ENCODE measurements around the gene ZNF618.

ZNF618 gene

DNA sequence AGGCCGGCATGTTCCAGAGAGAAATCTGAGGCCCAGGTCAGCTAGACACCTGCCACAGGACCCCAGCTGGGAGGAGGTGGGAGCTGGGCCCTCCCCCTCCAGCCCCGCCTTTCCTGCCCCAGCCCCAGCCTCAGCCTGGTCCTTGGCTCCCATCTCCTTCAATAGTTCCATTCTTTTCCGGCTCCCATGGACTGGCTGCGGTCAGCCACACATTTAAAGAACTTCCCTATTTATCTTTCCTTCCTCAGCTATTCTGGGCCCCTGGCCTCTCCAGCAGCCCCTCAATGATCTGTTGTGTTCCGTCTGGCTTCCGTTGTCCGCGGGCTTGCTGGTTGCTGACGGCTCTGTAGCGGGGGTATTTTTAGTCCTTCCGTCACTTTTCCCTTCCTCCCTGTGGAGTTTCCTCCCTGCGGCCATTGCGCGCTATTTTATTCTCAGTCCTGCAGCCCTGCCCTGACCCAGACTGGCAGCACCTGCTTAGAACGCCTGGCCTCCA lies 128.2 kb downstream of the ZNF618 start:
- DNase-seq = no peak

DNA sequence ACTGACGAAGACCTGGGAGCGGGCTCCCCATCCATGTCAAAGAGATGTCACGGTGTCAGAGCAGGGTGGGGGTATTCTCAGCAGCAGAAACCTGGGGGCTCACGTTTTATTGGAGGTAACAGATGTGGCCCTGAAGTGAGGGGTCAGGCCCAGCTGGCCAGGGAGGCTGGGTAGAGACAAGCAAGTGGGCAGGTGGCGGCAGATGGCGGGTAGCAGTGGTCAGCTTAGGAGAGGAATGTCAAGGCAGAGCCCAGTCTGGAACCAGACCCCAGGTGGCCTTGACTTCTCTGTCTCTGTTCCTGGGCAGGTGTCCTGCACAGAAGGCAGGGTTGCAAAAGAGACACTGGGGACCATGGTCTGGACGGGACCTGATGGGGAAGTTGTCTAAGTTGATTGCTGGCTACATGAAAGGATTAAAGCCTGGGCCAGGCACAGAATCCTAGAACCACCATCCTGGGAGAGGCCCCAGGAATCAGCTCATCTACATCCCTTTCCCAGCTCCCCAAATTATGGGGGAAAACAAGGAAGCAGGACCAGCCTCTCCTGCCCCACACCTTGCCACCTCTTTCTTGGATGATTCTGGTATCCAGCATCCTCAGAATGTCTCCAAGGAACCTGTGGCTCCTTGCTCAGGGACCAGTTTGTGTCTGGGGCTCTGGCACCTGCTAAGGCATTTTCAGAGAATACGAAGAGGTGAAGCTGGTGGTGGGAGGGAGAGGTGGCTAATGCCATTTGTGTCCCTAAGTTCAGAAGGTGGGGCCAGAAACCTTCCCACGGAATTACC lies 129.5 kb downstream of the ZNF618 start:
- no peak for DNase-seq

DNA sequence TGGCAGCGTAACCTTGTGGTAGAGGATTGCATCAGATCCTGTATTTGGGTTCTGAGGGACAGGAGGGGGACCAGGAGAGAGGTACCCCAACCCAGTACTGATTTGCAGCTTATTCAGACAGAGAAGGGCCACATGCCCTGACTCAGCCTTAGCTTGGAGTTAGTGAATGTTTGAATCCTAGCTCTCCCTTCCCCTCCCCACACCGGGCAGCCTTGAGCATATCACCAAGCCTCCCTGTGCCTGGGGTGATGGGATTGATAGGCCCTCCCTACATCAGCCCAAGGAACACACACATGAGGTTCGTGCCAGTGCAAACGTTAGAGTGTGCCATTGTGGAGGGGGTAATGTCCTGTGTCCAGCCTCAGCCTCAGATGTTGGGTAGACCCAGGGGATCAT lies 130.0 kb downstream of the ZNF618 start:
- no peak for DNase-seq

DNA sequence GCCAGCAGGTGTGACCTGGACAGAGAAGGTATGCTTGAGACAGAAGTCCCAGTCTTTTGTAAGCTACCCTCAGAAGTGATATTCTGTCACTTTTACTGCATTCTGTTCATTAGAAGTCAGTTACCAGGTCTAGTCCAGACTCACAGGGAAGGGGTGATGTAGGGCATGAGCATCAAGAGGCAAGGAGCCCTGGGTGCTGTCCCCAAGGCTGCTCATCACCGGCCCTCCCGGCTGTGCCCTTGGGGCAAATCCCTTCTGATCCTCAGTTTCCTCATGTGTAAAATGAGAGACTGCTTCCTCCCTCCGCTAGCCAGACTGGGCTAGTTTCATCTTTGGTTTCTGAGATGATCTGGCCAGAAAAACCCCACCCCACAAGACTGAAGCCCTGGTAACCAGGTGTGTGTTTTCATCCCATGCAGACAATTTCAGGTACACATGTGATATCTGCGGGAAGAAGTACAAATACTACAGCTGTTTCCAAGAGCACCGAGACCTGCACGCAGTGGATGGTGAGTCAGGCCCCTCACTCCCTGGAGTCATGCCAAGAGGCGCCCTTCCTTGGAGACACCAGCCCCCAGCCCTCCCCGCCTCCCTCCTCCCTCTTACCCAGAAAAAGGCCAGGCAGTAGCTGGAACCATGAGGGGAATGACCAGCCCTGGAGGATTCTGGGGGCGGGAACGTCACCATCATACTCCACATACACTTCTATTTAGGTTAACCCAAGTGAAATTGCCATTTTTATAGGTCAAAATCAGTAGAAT lies 131.0 kb downstream of the ZNF618 start:
- DNase-seq = no peak

DNA sequence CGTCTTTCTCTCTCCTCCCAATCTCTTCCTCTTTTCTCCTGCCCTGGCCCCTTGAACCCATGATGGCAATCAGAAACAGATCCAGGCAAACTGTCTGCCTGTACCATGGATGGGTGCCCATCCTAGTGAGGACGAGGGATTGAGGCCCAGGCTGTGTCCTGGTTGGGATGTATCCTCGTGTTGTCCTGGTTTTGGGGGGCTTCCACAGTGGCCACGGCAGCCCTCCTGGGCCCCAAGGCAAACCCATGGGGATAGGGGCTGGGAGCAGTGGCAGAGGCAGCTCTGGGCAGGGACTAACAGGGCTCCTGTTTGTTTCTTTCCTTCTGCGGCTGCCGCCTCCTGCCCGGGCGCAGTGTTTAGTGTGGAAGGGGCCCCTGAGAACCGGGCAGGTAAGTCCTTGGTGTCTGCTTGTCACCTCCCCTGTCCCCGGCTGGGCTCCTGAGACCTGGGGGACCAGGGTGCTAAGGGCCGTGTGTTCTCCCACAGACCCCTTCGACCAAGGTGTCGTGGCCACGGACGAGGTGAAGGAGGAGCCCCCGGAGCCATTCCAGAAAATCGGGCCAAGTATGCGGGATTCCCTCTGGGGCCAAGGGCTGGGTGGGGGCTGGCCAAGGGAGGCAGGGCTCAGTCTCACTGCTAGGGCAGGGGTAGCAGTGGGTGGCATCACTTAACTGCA lies 132.0 kb downstream of the ZNF618 start:
- no peak for DNase-seq

DNA sequence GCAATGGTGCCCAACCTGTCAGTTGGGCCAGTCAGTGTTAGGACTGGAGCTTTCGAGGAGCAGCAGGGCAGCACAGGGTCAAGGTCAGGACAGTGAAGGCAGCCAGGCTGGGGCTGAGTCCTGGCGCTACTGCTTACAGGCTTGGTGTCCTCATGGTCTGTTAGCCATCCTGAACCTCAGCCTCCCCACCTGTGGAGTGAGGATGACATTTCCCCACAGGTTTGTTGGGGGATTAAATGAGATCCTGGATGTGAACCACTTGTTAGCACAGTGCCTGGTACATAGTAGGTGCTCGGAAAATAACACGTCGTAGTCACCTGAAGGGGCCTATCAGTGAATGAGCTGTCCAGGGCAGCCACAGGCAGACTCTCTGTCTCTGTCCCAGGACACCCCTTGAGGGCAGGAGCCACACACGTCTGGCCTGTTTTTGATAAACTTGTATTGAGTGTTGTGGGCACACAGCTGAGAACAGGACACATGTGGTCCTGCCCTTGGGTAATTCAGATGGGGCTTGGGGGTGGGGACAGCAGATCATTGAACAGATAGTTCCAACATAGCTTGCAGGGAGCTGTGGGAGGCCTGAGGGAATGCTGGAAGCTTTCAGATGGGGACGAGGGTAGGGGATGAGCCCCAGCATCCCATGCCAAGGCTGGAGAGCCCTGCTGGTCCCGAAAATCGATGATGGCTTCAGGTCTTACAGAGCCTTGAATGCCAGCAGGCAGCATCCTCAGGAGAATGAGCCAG lies 132.7 kb downstream of the ZNF618 start:
- no peak for DNase-seq

DNA sequence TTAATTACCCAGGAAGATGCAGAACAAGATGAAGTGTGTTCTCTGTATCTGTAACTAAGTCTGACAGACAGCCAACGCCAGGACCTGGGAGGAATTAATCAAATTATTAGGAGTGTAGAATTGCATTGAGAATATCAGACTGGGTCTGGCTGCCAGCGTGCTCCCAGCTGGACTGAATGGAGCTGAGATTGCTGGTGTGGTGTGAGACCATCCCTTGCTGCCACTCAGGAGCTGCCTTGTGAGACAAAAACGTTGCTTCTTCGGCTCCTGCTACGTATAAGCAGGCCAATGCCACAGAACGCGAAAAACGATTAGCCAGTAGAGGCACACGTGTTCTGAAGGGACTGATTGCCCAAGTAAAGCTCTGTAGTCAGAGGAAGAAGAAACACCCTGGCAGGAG lies 135.2 kb downstream of the ZNF618 start:
- DNase-seq = no peak

DNA sequence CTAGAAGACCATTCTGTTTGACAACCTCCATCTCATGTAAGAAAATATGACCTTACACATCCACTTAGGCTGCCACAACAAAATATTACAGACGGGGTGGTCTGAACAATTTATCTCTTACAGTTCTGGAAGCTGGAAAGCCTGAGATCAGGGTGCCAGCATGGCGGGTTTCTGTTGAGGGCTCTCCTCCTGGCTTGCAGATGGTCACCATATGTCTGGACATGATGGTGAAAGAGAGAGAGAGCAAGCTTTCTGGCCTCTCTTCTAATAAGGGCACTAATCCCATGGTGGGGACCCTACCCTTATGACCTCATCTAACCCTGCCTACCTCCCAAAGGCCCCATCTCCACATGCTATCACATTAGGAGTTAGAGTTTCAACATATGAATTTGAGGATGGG lies 136.0 kb downstream of the ZNF618 start:
- DNase-seq = no peak

DNA sequence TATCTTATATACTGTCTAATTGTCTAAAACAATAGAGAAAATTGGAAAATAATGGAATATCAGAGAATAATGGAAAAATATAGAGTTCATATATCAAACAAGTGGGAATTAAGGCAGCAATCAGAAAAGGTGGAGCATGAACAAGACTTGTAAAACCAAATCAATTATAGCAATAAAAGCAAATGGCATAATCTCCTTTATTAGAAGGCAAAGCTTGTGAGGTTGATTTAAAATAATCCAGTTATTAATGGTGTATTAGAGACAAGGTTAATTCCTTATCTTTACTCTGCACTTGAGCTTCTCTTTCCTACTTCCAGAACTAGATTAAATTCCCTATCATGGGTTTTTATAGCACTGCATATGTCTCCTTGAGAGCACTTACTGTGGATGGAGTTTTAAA lies 137.9 kb downstream of the ZNF618 start:
- DNase-seq = no peak

DNA sequence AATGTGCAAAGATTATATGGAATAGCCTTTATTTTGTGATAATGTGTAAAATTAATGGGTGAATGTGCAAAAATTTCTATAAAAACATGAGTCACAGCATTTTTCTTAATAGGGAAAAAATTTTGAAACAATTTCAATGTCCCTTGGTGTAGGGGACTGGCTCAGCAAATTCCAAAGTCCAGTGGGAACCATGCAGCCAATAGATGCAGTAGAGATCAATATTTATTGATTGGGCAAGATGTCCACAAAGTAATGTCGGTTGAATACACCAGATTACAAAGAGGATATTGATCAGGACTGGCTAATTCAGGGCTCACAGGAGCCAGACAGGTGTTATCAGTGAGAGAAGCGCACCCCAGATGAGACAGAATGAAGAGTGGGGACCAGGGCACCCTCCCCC lies 139.5 kb downstream of the ZNF618 start:
- DNase-seq = no peak

DNA sequence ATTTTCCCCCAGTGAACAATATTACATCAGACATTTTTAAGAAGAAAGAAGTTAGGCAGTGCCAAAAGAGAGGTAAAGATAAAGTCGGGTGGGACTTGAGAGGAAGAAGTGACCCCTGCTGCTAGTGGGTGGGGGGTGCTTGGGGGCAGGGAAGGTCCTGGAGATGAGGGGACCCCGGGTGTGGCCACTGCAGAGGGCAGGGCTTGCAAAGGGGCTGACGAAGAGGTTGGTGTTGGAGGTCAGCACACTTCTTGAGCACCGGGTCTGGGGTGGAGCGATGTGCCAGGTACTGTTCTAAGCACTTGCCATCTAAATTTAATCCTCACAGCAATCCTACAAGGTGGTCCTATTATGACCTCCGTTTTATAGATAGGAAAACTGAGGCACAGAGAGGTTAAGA lies 140.0 kb downstream of the ZNF618 start:
- no peak for DNase-seq

DNA sequence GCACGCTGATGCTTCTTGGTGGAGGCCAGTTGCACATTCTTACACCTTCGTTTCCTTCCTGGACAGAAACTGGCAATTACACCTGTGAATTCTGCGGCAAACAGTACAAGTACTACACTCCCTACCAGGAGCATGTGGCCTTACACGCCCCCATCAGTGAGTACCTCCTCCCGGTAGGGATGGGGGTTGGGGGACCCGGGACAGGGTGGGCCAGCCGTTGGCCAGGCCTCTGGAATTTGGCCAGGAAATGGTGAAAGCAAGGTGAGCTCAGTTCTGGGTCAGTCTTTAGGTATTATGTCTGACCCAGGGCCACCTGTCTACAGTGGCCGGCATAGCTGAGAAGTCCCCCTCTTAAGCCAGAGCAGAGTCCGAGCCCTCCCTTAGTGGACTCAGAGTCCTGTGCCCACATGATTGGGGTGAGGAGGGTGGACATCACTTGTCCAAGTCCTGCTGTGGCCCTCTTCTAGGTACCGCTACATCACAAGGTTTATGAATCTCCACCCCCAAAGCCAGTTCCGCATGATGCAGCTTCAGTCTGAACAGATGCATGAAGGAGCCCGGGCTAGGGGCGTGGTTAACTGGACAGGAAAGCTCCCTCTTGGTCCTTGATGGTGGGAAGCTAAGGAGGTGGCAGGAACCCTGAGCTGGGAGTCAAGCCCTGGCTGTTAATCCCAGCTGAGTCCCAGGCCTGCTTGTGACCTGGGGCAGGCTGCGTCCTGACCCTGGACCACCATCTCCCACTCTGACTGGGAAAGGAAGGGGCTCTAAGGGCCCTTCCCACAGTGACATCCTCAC lies 140.7 kb downstream of the ZNF618 start:
- no peak for DNase-seq

DNA sequence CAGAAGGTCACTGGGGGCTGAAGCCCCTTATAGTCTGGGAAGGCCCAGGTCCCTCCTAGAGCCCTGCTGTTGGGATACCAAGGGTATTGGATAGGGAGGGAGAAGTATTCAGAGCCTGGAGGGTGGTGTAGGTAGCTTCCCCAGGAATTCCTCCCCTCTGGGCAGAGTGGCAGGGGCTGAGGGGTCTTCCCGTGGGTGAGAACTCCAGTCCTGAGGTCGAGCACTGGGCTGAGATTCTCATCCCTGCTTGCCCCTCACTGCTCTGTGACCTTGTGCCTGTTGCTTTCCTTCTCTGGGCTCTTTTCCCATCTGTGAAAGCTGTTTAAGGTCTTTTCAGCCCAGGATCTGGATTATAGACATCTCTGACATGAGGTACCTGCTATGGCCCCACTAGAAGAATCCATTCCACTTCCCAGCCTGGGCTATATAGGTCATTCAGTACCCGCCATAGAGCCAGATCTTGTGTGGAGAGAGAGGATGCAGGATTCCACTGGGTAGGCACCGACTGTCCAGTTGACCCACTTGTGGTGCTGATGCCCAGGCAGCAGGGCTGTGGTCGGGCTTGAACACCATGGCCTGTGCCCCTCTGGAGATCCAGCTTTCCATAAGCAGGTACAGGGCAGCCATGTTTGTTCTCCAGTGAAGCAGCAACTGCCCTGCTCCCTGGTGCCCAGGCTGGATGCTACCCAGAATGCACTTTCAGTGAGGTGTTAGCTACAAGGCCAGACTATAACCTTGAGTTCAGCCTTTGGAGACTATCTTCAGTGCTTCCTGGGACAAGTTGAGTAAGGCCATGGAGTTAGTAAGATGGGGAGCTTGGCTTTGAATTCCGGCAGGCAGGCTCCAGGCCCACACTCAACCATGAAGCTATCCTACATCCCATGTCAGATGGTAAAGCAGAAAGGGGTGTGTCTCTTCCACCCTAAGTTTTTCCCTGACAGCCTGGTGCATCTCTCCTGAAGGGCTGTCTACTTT lies 141.9 kb downstream of the ZNF618 start:
- no peak for DNase-seq

DNA sequence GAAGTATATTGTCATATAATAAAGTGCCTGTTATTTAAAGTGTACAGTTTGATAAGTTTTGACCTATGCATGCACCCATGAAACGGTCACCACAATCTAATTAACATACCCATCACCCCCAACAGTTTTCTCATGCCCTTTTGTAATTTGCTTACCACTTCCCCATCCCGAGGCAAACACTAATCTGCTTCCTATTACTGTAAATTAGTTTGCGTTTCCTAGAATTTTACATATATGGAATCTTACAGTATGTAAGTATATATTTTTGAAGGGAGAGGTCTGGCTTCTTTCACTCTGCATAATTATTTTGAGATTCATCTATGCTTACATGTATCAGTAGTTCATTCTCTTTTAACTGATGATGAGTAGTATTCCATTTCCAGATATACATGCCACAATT lies 145.5 kb downstream of the ZNF618 start:
- DNase-seq = no peak

DNA sequence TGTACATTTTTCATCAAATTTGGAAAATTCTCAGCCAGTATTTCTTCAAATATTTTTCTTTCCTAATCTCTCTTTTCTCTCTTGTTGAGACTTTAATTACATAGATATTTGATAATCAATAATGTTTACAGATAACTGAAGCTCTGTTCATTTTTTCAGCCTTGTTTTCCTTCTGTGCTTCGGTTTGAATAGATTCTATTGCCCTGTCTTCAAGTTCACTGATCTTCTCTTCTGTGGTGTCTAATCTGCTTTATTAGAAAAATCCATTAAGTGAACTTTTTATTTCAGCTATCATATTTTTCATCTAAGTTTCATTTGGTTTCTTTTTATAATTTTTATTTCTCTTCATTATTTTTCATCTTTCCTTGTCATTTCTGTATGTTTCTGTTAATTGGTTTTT lies 147.9 kb downstream of the ZNF618 start:
- DNase-seq = no peak

DNA sequence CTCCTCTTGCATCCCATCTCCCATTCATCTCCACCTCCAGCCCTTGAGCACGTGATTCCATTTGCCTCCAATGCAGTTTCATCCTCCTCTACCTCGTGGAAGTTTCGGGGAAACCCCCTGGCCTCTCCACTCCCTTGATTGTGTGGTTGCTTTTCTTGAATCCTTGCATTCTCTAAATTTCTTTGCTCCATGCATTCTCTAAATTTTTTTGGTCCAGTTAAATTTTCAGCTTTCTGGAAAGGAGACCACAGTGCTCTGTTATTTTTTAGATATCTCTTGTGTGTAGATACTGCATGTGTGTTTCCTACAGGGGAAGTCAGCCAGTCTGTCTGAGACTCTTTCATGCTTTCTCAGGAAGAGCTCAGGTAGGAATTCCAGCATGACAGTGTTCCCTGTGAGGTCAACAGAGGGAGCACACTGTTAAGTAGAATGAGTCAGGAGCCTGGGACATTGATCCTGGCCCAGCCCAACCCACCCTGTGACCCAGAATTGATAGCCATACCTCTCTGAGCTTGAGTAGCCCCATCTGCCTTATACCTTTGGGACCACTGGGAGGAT lies 149.2 kb downstream of the ZNF618 start:
- DNase-seq = no peak

DNA sequence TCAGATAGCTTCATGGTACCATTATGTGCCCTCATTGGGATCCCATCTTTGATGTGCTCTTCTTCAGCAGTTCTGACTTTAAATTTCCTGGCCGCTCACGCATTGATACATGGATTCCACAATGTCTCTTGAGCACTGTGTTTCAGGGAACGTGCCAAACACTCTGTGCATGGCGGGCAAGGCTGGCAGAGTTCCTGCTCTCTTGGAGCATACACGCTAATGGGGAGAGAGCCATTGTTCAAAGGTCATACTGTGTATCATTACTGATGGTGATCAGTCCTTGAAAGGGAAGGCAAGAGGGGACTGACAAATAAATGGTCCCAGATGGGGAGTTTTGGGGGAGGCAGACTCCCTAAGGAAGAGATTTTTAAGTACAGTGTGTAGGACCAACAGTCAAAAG lies 149.7 kb downstream of the ZNF618 start:
- no peak for DNase-seq

DNA sequence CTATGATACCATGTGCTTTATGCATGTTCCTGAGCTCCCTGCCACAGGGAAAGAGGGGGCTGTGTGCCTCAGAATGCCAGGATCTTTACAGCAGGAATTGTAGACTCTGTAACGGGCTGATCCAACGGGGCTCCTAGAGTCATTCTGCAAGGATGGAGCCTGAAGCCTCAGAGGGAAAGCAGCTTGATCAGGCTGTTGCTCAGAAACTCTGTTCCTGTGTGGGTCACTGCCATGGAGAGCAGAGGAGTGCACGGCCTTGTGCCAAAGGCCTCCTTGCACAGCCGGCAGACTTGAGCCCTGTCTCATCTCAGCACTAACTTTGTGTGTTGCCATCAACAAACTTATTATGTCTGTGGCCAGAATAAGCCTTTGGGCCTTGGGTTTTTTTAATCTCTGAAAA lies 150.2 kb downstream of the ZNF618 start:
- DNase-seq = no peak

DNA sequence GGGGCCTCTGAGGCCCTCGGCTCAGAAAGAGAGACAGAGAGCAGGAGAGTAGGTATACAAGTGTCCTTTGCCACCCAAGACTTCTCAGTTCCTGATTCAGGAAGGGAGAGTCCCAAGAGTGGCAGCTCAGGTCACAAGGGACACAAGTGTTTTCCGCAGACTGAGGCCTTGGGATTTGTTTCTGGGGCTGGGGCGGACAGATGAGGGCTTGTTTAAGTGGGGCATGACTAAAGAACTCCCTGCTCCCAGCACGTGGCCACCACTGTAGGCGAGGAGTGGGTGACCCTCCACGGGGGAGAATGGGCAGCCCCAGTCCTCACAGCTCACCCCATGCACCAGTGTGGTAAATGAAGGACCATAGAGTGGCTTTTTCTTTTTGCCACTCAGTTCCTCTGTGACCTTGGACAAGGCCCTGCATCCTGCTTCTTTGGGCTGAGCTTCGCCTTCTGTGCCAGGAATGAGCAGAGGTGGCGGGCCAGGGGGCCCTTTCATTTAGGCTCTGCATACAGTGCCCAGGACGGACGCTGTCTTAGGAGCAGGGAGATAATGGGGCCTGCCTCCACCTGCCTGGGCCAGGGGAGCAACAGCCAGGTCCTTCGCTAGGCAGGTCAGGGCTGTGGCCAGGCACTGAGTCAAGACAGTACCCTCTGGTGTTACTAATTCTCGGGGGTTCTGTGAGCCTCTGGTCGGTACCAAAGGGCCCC lies 151.2 kb downstream of the ZNF618 start:
- DNase-seq = no peak

DNA sequence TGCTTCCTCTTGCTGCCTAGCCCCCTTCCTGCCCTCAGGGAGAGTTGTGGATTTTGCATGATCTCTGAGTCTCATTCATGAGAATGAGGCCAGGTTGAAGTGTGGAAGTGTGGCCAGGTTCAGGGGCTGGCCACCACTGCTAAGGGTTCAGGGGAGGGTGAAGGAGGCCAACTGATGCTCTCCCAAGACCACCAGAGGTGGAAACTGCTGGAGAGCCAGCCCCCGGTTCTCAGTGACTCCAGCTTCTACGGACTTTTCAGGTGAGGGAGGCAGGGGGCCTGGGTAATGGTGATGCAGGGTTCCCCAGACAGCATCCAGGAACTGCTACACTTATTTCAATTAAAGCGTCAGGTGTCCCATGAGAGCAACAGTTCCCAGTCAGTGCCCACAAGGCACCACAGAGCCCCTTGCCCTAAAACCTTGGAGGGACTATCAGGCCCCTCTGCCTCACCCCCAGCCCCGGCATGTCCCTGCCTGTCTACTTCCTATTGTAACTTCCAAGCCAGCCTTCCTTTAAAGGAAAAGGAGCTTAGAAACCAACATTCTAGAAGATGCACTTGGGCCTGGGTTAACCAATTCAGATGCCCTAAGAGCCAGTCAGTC lies 151.9 kb downstream of the ZNF618 start:
- no peak for DNase-seq
